Sciatic nerve (tissue), 2 donors: ENCODE results near the gene ATP8B4. TPM values are rescaled to one million over a fixed set of nuclear protein-coding genes. Genes with fewer than 3 reads are reported as not detected.
"Not testable (repeated sequence)": the region's sequence is repeated elsewhere in the genome, so short reads cannot be mapped to it uniquely, and the experiment has no call there.

Experiments used
- ATAC-seq: fragments of 200-7000 bp; cut with Tn5 transposase; one replicate; pipeline ENCODE4 v1.9.1; 2020; ENCODE audit warnings: mild to moderate bottlenecking, moderate library complexity
- DNase-seq: peaks from one replicate; pipeline ENCODE4 v3.0.0-alpha.2; 2020; ENCODE audit warnings: low spot score
- intact Hi-C: fragments of 100-400 bp; cut with DNase I; formaldehyde crosslinking; loops from one replicate; pipeline ENCODE4 v1.14.2; 2022
- total RNA-seq: library from RNA; stranded (reverse); fragmentation: NEBNext Ultra II Directional; extraction: Animal tissue kit (Norgen Biotek cat#: 25700); gene quantifications from one replicate; pipeline ENCODE4 v1.2.1, GENCODE V29; 2021
- donor health status: DM: no; HTN: no; CAD: no.
- donor health status: DM: no; HTN: no; CAD: no.

The ATP8B4 gene
- 16.5 TPM for total RNA-seq

- ATAC-seq (no peak), DNase-seq (no peak)
- intact Hi-C loops, result no loop called here
These were observed at the start of gene ATP8B4 for GRCh38 chr15:50119063-50120040. ATP8B4 (minus strand) TSS chr15:50119233; CDS start chr15:50106966, 12,267 bp downstream.

- DNase-seq (no peak), ATAC-seq (no peak)
- intact Hi-C loops, result loop anchor here (2.0 kb wide), 1 partner anchor 328 kb away; no protein-coding TSS in a partner anchor
These were observed 49.3 kb upstream of the ATP8B4 start for GRCh38 chr15:50168379-50168778.

GRCh38 chr15:50167110-50167509 is 48.1 kb upstream of the ATP8B4 start:
- intact Hi-C loops, result no loop called here
- DNase-seq, result no peak
- ATAC-seq, result no peak

GRCh38 chr15:50166216-50166615 is 47.2 kb upstream of the ATP8B4 start:
- intact Hi-C loops, result no loop called here
- no peak for ATAC-seq
- no peak for DNase-seq

GRCh38 chr15:50164458-50164857 is 45.4 kb upstream of the ATP8B4 start:
- DNase-seq, result no peak
- peak; percentile 66 for ATAC-seq
- intact Hi-C loops, result no loop called here

GRCh38 chr15:50163719-50164410 is 44.8 kb upstream of the ATP8B4 start:
- DNase-seq (no peak), ATAC-seq (no peak)
- intact Hi-C loops, result no loop called here

- ATAC-seq, result no peak
- DNase-seq, result no peak
- intact Hi-C loops, result no loop called here
These were observed 44.1 kb upstream of the ATP8B4 start for GRCh38 chr15:50162969-50163718.

GRCh38 chr15:50158236-50158635 is 39.2 kb upstream of the ATP8B4 start:
- ATAC-seq, intact Hi-C loops, DNase-seq: not testable (repeated sequence)

- DNase-seq (no peak), ATAC-seq (no peak)
- intact Hi-C loops, result no loop called here
These were observed 32.4 kb upstream of the ATP8B4 start for GRCh38 chr15:50151476-50151875.

GRCh38 chr15:50150851-50151250 is 31.8 kb upstream of the ATP8B4 start:
- no peak for DNase-seq
- no peak for ATAC-seq
- intact Hi-C loops, result no loop called here

- DNase-seq (no peak), ATAC-seq (no peak)
- intact Hi-C loops, result no loop called here
These were observed 31.3 kb upstream of the ATP8B4 start for GRCh38 chr15:50150349-50150748.

- no peak for DNase-seq
- intact Hi-C loops, result no loop called here
- ATAC-seq, result no peak
These were observed 30.1 kb upstream of the ATP8B4 start for GRCh38 chr15:50149090-50149489.

- intact Hi-C loops, result no loop called here
- ATAC-seq (peak; percentile 38), DNase-seq (no peak)
These were observed 29.4 kb upstream of the ATP8B4 start for GRCh38 chr15:50148362-50148963.

GRCh38 chr15:50146632-50147031 is 27.6 kb upstream of the ATP8B4 start:
- DNase-seq (no peak), ATAC-seq (no peak)
- intact Hi-C loops, result no loop called here

GRCh38 chr15:50145451-50145872 is 26.4 kb upstream of the ATP8B4 start:
- DNase-seq, result no peak
- peak; percentile 94 for ATAC-seq
- intact Hi-C loops, result no loop called here

GRCh38 chr15:50144341-50145120 is 25.5 kb upstream of the ATP8B4 start:
- ATAC-seq (no peak), DNase-seq (no peak)
- intact Hi-C loops, result no loop called here

GRCh38 chr15:50143255-50143860 is 24.3 kb upstream of the ATP8B4 start:
- ATAC-seq (no peak), DNase-seq (no peak)
- intact Hi-C loops, result no loop called here

GRCh38 chr15:50141856-50142255 is 22.8 kb upstream of the ATP8B4 start:
- ATAC-seq, result no peak
- no peak for DNase-seq
- intact Hi-C loops, result no loop called here
